HepG2 (cell line): ENCODE measurements around the gene ZNF367. TPM values are rescaled to one million over a fixed set of nuclear protein-coding genes. Genes with fewer than 3 reads are reported as not detected.
"Not testable (repeated sequence)": the region's sequence is repeated elsewhere in the genome, so short reads cannot be mapped to it uniquely, and the experiment has no call there.

Source experiments
- ATAC-seq: fragments of 200-7000 bp; cut with Tn5 transposase; 3 replicates; pipeline ENCODE4 v1.9.1; 2020; ENCODE audit warnings: mild to moderate bottlenecking, moderate library complexity
- BruUV-seq: library from RNA; stranded (reverse); fragments of 400-500 nt; replicated peaks from 2 replicates; lab custom pipeline; 2021; lab: Mats Ljungman, UMichigan
- CTCF ChIA-PET: fragments of 300-600 bp; formaldehyde crosslinking; extraction: SDS; loops from one replicate; lab custom pipeline; 2021; ENCODE audit warnings: low total read pairs, inconsistent platforms, low intra/inter-chr PET ratio; lab: Yijun Ruan, JAX
- POLR2A ChIA-PET: fragments of 350-600 bp; sonication (Branson Sonifier 250); formaldehyde crosslinking; loops from one replicate; lab custom pipeline; 2020; ENCODE audit warnings: antibody characterized with exemption, inconsistent platforms; lab: Yijun Ruan, JAX
- DNase-seq: peaks from one replicate; pipeline ENCODE4 v3.0.0-alpha.2; 2015; ENCODE audit warnings: low spot score
- FAIRE-seq: peaks from 3 replicates; lab custom pipeline; 2011; peaks lifted over from hg19 to GRCh38; lab: Jason Lieb, UNC
- H2AFZ ChIP-seq: one replicate; pipeline ENCODE4 v1.6.1; 2011; ENCODE audit warnings: low read length, inconsistent platforms
- H3K27ac ChIP-seq: fragments of 300-600 bp; 3 replicates; pipeline ENCODE4 v1.8.0; 2011; ENCODE audit warnings: mixed run types, mild to moderate bottlenecking, mixed read lengths, low read length, inconsistent platforms; ENCODE audit not compliant: insufficient read depth; ENCODE audit errors: extremely low read length
- H3K27me3 ChIP-seq, 2 experiments: fragments of 200-600 bp in 1 of 2; 2 replicates in 1 of 2; 3 replicates in 1 of 2; pipeline versions ENCODE4 v1.6.0 to v1.8.0; 2011; ENCODE audit warnings: low read length in 2 of 2, mild to moderate bottlenecking in 2 of 2, moderate library complexity in 2 of 2, inconsistent platforms in 1 of 2; ENCODE audit not compliant: insufficient read depth in 2 of 2, control insufficient read depth in 1 of 2
- H3K36me3 ChIP-seq, 2 experiments: fragments of 200-600 bp in 1 of 2; replicated peaks in 1 of 2; 2 replicates in 1 of 2; 3 replicates in 1 of 2; pipeline versions ENCODE4 v1.5.1 to v1.8.0; 2011; ENCODE audit warnings: low read length in 2 of 2, inconsistent platforms in 1 of 2; ENCODE audit not compliant: insufficient read depth in 2 of 2, control insufficient read depth in 1 of 2
- H3K4me1 ChIP-seq: 2 replicates; pipeline ENCODE4 v1.5.1; 2012; ENCODE audit warnings: low read length, inconsistent platforms; ENCODE audit not compliant: insufficient read depth
- H3K4me2 ChIP-seq: 2 replicates; pipeline ENCODE4 v1.6.0; 2011; ENCODE audit warnings: low read depth, low read length, inconsistent platforms
- H3K4me3 ChIP-seq, 3 experiments: fragments of 200-600 bp in 1 of 3; sonication (generic), shearing (Covaris generic) in 1 of 3; replicated peaks in 1 of 3; 2 replicates each; pipeline ENCODE4 v1.5.1; 2011 to 2016; ENCODE audit warnings: low read length in 3 of 3, inconsistent platforms in 2 of 3, low read depth in 2 of 3, mild to moderate bottlenecking in 2 of 3, control low read depth in 1 of 3, mixed read lengths in 1 of 3; ENCODE audit not compliant: insufficient read depth in 1 of 3
- H3K79me2 ChIP-seq: one replicate; pipeline ENCODE4 v1.6.1; 2011; ENCODE audit warnings: low read length, inconsistent platforms; ENCODE audit not compliant: insufficient read depth
- H3K9ac ChIP-seq: 2 replicates; pipeline ENCODE4 v1.6.0; 2011; ENCODE audit warnings: mild to moderate bottlenecking, low read depth, low read length, inconsistent platforms; ENCODE audit not compliant: insufficient read depth
- H3K9me3 ChIP-seq: 2 replicates; pipeline ENCODE4 v1.5.1; 2012; ENCODE audit warnings: mild to moderate bottlenecking, low read length
- H4K20me1 ChIP-seq: 2 replicates; pipeline ENCODE4 v1.6.0; 2011; ENCODE audit warnings: inconsistent platforms, mild to moderate bottlenecking, low read length, moderate library complexity; ENCODE audit not compliant: insufficient read depth
- EP300 ChIP-seq, 3 experiments: sonication (generic) in 1 of 3; formaldehyde crosslinking in 1 of 3; IDR thresholded peaks; 2 replicates each; pipeline versions ENCODE4 v1.5.1 to v1.6.1; 2011 to 2020; ENCODE audit warnings: low read depth in 2 of 3, low read length in 2 of 3, borderline replicate concordance in 1 of 3, improper control_type of control experiment in 1 of 3, mild to moderate bottlenecking in 1 of 3, missing genetic modification reagents in 1 of 3, moderate library complexity in 1 of 3
- XRCC5 ChIP-seq: fragments of 200-400 bp; formaldehyde crosslinking; optimal IDR thresholded peaks from 2 replicates; pipeline ENCODE3; 2017; ENCODE audit warnings: mild to moderate bottlenecking, low read length
- ZSCAN20 ChIP-seq: sonication (generic); formaldehyde crosslinking; IDR thresholded peaks from 2 replicates; pipeline ENCODE4 v1.4.0; 2020; ENCODE audit warnings: missing genetic modification reagents, mild to moderate bottlenecking, borderline replicate concordance
- WGBS: methylation state at CpG from one replicate; pipeline ENCODE4 v1.1.6; 2017; ENCODE audit warnings: low lambda C conversion rate; 5-methylcytosine and 5-hydroxymethylcytosine counted together
- in situ Hi-C: cut with HindIII; loops from 2 replicates; pipeline ENCODE4 v1.10.0; 2017; ENCODE audit warnings: low pct_unique_long_range_greater_than_20kb; ENCODE audit not compliant: extremely low pct_ligation_motif_present
- intact Hi-C: fragments of 100-400 bp; cut with micrococcal nuclease; formaldehyde crosslinking; loops from one replicate; pipeline ENCODE4 v1.10.0; 2022; ENCODE audit not compliant: unreplicated experiment
- polyA plus RNA-seq, 8 experiments: library from polyadenylated mRNA; depleted of rRNA in 3 of 8; stranded (reverse) in 7 of 8; unstranded in 1 of 8; fragments of >200 nt; fragmentation: Illumina TruSeq in 4 of 8; extraction: Trizol in 4 of 8; gene quantifications; 2 replicates each; pipeline versions ENCODE4 v1.2.1 to v1.2.3, GENCODE V29; 2011 to 2016; ENCODE audit warnings: low read depth in 4 of 8, missing spikeins in 1 of 8, mixed read lengths in 1 of 8; ENCODE audit not compliant: insufficient read depth in 1 of 8
- total RNA-seq, 5 experiments: library from RNA; depleted of rRNA; stranded (reverse); fragments of >200 nt; fragmentation: Illumina TruSeq; extraction: Trizol; gene quantifications; 2 replicates each; pipeline ENCODE4 v1.2.3, GENCODE V29; 2016; ENCODE audit warnings: low read depth in 1 of 5
- TF ChIP-seq, protein P1 (sequence below): sonication (generic); formaldehyde crosslinking; IDR thresholded peaks from 2 replicates; pipeline ENCODE4 v1.5.1; 2020; ENCODE audit warnings: mild to moderate bottlenecking, missing genetic modification reagents, borderline replicate concordance
- TF ChIP-seq, protein P2 (sequence below): sonication (generic); formaldehyde crosslinking; conservative IDR thresholded peaks from 2 replicates; pipeline ENCODE4 v1.8.0; 2022; ENCODE audit warnings: missing genetic modification reagents

Gene ZNF367
- total and polyA plus RNA-seq, 2 of the 13 experiments (the other 11 are each of a cell fraction or from before 2014, with no cell fraction given): 2.9 to 7.7 TPM

DNA sequence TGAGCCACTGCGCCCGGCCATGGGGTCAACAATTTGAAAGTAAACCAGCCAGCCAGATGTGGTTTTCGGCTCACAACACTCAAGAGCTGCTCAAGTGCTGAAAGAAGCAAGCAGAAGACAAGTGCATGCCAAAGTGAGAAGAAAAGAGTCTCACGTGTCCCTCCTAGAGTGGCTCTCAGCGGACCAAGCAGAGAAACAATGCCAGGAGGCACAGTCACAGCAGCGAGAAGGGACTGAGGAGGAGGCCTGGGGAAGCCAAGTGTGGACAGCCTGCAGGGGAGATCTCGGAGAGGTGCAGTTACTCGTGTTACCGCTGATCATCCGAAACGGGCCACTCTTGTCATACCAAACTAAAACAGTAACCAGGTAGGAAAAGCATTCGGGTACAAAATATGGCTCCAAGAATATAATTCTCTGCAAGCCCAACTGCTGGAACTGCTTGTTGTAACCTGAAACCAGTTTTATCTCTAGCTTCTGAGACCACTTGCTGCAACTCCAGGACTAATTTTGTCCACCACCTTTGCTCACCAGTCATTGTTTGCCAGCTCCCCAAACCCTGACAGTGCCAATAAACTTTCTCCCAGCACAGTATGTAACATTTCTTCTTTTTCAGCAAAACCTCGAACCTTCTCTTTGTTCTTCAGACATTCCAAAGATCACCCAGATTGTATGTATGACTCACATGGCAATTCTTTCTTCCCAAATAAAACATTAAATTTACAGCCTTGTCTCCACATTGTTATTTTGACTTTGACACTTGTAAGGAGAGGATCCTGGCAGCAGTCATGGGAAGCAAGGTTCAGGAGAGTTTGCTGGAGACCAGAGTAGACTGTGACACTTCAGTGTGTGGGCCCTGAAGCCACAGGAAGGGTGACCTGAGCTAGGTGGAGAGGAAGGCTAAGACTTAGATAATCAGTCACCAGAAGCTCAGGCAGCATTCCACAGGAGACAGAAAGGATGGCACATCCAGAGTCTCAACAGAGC is 41.0 kb downstream of the ZNF367 start (continued):
- TF ChIP-seq, protein P1, sequence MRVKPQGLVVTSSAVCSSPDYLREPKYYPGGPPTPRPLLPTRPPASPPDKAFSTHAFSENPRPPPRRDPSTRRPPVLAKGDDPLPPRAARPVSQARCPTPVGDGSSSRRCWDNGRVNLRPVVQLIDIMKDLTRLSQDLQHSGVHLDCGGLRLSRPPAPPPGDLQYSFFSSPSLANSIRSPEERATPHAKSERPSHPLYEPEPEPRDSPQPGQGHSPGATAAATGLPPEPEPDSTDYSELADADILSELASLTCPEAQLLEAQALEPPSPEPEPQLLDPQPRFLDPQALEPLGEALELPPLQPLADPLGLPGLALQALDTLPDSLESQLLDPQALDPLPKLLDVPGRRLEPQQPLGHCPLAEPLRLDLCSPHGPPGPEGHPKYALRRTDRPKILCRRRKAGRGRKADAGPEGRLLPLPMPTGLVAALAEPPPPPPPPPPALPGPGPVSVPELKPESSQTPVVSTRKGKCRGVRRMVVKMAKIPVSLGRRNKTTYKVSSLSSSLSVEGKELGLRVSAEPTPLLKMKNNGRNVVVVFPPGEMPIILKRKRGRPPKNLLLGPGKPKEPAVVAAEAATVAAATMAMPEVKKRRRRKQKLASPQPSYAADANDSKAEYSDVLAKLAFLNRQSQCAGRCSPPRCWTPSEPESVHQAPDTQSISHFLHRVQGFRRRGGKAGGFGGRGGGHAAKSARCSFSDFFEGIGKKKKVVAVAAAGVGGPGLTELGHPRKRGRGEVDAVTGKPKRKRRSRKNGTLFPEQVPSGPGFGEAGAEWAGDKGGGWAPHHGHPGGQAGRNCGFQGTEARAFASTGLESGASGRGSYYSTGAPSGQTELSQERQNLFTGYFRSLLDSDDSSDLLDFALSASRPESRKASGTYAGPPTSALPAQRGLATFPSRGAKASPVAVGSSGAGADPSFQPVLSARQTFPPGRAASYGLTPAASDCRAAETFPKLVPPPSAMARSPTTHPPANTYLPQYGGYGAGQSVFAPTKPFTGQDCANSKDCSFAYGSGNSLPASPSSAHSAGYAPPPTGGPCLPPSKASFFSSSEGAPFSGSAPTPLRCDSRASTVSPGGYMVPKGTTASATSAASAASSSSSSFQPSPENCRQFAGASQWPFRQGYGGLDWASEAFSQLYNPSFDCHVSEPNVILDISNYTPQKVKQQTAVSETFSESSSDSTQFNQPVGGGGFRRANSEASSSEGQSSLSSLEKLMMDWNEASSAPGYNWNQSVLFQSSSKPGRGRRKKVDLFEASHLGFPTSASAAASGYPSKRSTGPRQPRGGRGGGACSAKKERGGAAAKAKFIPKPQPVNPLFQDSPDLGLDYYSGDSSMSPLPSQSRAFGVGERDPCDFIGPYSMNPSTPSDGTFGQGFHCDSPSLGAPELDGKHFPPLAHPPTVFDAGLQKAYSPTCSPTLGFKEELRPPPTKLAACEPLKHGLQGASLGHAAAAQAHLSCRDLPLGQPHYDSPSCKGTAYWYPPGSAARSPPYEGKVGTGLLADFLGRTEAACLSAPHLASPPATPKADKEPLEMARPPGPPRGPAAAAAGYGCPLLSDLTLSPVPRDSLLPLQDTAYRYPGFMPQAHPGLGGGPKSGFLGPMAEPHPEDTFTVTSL (CRISPR knock-in tag): no peak
- TF ChIP-seq ZSCAN20 (CRISPR knock-in tag): no peak
- TF ChIP-seq EP300 (IDR thresholded peaks at IDR 0.05; ENCODE audit: low read depth in 2 of 2, low read length in 2 of 2): 0 out of 4 replicates have a peak, but pooled peaks of 1 of the 2 experiments have one; percentile 23
- TF ChIP-seq EP300 (CRISPR knock-in tag; IDR thresholded peaks at IDR 0.05; ENCODE audit: borderline replicate concordance): no peak
- TF ChIP-seq XRCC5: no peak
- TF ChIP-seq, protein P2, sequence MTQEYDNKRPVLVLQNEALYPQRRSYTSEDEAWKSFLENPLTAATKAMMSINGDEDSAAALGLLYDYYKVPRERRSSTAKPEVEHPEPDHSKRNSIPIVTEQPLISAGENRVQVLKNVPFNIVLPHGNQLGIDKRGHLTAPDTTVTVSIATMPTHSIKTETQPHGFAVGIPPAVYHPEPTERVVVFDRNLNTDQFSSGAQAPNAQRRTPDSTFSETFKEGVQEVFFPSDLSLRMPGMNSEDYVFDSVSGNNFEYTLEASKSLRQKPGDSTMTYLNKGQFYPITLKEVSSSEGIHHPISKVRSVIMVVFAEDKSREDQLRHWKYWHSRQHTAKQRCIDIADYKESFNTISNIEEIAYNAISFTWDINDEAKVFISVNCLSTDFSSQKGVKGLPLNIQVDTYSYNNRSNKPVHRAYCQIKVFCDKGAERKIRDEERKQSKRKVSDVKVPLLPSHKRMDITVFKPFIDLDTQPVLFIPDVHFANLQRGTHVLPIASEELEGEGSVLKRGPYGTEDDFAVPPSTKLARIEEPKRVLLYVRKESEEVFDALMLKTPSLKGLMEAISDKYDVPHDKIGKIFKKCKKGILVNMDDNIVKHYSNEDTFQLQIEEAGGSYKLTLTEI (CRISPR knock-in tag): no peak

DNA sequence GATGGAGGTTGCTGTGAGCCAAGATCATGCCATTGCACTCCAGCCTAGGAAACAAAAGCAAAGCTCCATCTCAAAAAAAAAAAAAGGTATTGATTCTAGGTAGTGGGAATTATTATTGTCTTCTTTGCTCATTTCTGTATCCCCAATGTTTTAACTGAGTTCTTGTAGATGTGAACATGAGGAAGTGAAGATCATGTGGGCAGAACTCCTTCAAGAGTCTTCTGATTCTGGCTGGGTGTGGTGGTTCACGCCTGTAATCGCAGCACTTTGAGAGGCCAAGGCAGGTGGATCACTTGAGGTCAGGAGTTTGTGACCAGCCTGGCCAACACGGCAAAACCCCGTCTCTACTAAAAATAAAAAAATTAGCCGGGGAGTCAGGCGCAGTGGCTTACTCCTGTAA is 42.7 kb downstream of the ZNF367 start:
- H3K4me3 ChIP-seq, CTCF ChIA-PET, H3K27me3 ChIP-seq, BruUV-seq, H2AFZ ChIP-seq, H3K4me2 ChIP-seq, H3K9ac ChIP-seq, ATAC-seq, in situ Hi-C loops, DNase-seq, intact Hi-C loops, FAIRE-seq, H3K27ac ChIP-seq, H3K9me3 ChIP-seq: not testable (repeated sequence)
- Histone ChIP-seq H3K36me3 (peaks cover 7 to 13% of the 10 kb centered on the region in 2 experiments), H4K20me1 (peaks cover 32% of the 10 kb centered on the region), H3K79me2 (peaks cover 71% of the 10 kb centered on the region), H3K4me1 (peaks cover 55% of the 10 kb centered on the region)
- WGBS: 97% methylated on average over 6 of the region's 6 CpGs
- POLR2A ChIA-PET: interaction anchor here (0.6 kb wide), 1 partner anchor 16 kb away, joined by 3 read pairs; no protein-coding TSS in a partner anchor
